GM12872 (cell line): ENCODE data around the gene KRTAP12-1.

ENCODE experiments used
- TF ChIP-seq, protein P1 (sequence below): IDR thresholded peaks from 3 replicates; pipeline ENCODE4 v1.5.1; 2011; ENCODE audit warnings: low read depth, mild to moderate bottlenecking, low read length, moderate library complexity; ENCODE audit not compliant: insufficient read depth

The KRTAP12-1 gene

DNA sequence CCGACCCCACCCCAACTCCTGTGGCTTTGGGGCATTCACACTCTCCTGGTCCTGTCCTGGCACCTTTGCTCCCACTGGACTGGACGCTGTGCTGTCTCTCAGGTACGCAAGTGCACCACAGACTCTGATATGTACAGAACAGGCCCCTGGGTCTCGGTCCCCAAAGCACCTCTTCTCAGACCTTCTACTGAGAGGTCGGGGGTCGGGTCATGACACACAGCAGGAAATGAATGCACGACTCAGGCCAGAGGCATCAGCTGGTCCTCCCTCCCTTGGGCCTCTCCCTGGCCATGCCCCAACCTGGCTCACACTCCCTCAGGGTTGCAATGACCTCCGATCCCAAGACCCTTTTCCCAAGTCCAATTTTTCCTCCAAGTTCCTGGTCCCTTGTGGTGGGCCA is 13.2 kb upstream of the KRTAP12-1 start:
- TF ChIP-seq, protein P1, sequence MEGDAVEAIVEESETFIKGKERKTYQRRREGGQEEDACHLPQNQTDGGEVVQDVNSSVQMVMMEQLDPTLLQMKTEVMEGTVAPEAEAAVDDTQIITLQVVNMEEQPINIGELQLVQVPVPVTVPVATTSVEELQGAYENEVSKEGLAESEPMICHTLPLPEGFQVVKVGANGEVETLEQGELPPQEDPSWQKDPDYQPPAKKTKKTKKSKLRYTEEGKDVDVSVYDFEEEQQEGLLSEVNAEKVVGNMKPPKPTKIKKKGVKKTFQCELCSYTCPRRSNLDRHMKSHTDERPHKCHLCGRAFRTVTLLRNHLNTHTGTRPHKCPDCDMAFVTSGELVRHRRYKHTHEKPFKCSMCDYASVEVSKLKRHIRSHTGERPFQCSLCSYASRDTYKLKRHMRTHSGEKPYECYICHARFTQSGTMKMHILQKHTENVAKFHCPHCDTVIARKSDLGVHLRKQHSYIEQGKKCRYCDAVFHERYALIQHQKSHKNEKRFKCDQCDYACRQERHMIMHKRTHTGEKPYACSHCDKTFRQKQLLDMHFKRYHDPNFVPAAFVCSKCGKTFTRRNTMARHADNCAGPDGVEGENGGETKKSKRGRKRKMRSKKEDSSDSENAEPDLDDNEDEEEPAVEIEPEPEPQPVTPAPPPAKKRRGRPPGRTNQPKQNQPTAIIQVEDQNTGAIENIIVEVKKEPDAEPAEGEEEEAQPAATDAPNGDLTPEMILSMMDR: no peak

DNA sequence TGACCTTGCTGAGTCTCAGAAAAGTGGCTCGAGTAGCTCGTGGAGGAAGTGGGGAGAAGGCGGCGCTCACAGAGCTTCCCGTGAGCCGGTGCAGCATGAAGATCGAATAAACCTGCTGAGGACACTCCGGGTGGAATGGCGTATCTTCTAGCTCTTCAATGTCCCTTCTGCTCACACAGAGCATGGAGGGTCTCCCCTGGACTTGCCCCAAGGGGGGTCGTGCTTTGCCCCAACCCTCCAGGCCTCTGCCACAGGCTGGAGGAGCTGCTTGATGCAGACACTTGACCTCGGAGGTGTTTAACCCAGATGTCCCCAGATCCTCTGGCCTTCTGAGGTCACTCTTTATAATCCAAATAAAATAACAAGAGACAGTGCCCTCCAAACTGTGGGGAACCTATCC is 12.8 kb upstream of the KRTAP12-1 start:
- TF ChIP-seq, protein P1: no peak

DNA sequence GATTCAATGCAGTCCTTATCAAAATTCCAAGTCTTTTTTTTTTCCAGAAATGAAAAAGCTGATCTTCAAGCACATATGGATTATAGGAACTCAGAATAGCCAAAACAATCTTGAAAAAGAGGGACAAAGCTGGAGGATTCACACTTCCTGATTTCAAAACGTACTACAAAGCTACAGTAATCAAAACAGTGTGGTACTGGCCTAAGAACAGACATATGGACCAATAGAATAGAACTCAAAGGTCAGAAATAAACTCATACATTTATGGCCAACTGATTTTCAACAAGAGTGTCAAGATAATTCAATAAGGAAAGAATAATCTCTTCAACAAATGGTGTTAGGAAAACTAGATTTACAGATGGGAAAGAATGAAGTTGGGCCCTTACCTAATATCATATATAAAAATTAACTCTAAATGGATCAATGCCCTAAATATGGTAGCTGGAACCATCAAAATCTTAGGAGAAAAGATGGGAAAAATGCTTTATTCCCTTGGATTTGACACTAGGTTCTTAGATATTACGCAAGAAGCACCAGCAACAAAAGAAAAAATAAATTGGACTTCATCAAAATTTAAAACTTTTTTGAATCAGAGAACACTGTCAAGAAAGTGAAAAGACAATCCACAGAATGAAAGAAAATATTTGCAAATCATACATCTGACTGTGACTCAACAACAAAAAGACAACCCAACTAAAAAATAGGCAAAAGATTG is 11.0 kb upstream of the KRTAP12-1 start:
- TF ChIP-seq, protein P1: no peak

DNA sequence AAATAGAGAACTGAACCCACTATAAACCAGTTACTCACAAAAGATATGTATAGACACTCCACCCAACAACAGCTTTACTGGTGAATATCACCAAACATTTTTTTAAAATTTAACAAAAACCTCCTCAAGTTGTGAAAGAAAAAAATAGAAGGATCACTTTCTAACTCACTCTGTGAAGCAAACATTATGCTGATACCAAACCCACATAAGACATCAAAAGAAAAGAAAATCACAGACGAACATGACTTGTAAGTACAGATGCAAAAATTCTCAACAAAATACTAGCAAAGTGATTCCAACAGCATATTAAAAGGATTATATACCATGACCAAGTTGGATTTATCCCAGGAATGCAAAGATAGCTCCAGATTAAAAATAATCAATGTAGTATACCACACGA is 9.7 kb upstream of the KRTAP12-1 start:
- TF ChIP-seq, protein P1: no peak

DNA sequence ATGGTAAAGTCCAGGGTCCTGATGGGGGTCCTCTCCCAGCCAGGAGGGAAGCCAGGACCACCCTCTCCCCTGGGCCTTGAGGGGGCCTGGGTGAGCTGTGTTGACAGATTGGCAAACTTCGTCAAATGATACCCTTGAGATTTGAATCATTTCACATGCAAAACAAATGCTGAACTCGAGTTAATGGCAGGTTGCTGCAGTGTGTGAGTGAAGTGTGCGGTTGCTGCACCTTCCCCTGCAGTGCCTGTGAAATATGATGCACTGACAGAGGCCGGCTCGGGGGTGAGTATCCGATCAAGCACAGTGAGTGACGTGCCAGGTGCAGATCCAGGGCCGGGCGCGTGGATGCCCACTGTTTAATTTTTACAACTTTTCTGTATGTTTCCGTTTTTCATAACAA is 5.7 kb upstream of the KRTAP12-1 start:
- TF ChIP-seq, protein P1: no peak

DNA sequence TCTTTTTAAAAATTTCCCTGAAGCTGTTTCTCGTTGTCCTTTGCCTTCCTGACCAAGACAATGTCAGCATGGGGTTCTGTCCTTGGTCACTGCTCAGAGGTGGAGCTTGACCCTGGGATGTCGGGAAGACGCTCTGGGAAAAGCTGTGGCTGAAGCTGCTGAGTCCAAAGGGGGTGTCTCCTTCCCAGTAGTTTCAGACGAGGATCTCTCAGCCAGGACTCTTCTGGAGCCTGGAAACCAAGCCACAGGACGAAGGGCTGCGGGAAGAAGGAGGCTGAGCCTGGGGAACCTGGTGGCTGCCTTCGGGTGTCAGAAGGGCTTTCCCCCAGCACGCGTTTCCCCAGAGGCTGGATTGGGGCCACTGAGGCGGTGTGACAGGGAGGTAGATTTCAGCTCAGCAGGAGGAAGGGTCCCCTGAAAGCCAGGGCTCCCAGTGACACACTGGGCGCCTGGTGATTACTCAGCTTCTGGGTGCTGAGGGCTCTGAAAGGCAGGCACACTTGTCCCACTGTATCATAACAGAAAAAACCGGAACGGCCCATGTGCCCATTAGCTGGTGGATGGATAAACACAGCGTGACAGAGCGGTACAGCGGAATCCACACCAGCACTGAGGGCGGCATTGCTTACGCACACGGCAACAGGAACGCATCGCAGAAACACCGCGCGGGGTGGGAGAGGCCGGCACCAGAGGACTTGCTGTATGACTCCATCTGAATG is 5.0 kb upstream of the KRTAP12-1 start:
- TF ChIP-seq, protein P1: no peak

DNA sequence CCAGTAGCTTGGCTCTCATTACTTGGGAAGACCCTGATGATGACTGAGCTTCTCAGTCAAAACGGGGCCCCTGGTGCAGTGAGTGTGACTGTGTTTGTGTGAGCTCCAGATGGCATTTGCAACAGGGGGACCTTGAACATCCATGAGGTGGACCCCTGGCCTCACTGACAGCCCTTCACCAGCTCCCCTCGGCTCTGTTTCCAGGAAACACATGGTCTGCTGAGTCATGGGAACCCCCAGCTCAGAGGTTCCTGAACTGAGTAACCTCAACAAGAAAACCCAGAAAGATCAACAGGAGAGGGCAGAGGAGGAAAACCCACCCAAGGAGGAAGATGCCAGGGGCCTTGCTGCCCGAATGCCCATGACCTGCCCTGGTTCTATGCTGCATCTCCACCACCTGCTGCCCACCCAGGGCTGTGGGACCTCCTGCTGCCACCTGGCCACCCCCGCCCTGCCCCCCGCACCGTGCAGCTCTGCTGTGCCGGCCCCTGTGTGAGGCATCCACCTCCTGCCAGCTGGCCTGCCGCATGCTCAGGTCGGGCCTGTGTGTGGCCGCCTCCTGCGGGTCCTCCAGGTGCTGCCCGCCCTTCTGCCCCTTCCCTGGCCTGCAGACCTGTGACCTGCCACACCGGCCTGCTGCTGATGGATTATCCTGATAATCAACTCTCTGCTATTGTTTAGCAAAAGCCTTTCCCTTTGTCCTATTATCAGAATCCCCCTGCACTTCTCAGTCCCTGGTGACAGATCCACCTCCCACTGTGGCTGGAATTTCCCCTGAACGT is 4.2 kb upstream of the KRTAP12-1 start:
- TF ChIP-seq, protein P1: no peak
